Measurements from ENCODE around the gene KCNT1.

KCNT1 gene

DNA sequence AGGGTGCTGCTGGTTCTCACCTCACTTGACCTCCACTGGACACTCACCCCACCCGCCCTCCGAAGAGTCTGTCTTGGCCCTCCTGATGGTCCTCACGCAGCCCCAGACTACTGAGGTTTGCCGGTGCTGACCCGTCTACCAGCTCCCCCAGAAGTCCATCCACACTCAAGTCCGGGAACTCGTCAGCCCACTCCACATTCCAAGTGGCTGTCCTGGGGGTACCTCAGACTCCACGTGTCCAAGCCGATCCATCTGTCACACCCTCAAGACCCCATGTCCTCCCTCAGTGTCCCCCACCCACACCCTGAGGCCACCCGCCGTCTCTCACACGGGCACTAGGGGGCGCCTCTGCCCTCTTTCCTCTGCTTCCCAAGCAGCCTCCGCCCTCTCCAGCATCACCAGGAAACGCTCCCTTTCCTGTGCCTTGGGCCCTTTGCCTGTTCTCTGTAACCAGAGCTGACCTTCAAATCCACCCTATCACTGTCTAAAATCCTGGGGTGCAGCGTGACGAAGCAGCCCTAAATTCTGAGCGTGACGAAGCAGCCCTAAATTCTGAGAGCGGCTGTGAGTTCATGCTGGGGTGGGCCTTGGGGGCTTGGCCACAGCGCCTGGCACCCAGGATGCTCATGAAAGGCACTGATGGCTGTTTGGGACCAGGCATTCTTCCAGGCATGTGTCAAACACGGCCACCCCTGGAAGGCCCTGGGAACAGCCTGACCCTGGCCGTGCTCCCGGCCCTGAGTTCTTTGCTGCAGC is 95.7 kb downstream of the KCNT1 start:
- DNase-seq (ENCODE audit: low read depth in 2 of 2), result peak; percentile 15 to 35

GRCh38 chr9:135798263-135798585 is 96.2 kb downstream of the KCNT1 start:
- DNase-seq (ENCODE audit: low read depth in 2 of 2), result no peak

DNA sequence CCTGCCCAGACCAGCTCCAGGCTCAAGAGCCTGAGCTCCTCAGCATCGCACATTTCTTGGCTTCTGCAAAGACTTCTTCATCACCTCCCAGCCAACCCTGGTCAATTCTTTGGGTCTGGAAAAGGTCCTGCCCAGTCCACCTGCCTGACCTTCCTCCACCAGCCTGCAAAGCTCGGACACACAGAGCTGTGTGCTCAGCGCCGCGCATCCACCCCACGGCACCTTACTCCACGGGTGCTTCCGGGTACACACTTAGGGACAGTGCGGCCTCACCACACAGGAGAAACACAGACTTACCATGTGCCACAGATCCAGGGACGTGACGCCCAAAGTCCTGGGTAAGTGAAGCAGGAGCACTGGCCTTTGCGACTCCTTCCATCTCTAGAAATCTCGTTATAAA is 97.3 kb downstream of the KCNT1 start:
- no peak for DNase-seq (ENCODE audit: low read depth in 2 of 2)

GRCh38 chr9:135801070-135801469 is 99.1 kb downstream of the KCNT1 start:
- DNase-seq (ENCODE audit: low read depth in 2 of 2), result no peak

GRCh38 chr9:135802876-135803419 is 101.0 kb downstream of the KCNT1 start:
- DNase-seq (ENCODE audit: low read depth in 2 of 2), result no peak

DNA sequence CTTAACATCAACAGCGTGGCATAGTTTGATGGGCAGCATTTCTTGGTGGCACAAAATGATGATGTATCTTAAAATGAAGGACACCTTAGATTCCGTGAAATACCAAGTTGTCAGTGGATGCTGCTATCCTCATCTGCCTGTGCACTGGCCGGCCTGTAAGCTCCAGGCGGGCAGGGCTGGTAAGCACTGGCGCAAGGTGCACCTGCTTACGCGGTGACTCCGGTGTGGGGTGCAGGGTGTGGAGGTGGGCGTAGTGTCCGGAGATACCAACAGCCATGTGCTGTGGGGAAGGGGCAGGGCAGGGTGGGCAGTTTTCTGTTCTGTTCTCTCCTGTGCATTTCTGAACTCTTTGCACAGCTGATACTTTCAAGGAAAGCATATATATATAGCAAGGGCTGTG is 101.5 kb downstream of the KCNT1 start:
- DNase-seq (ENCODE audit: low read depth in 2 of 2), result no peak

GRCh38 chr9:135804581-135805421 is 102.8 kb downstream of the KCNT1 start:
- DNase-seq (ENCODE audit: low read depth in 2 of 2), result no peak

DNA sequence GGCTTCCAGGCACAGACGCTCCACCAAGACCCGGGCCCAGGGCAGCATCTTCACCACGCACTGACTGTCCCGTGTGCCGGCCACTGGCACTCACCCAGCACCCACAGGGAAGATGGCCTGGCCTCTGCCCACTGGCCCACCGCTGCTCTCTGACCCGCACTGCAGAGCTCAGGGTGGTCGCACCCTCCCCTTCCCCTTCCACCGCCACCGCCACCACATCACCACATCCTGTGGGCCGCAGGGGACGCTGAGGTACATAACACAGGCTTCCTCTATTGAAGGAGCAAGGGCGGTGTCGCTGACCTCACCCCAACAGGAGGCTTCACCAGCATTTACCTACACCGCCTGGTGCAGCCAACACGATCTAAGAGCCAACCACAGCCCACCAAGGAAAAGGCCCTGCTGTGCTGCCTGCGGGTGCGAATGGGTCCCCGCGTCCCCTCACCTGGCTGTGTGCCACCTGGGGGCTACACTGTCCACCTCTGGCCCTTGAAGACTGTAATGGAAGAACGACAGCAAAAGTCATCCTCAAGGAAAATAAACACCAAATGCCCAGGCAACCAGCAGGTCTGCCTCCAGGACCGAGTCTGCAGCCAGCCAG is 103.5 kb downstream of the KCNT1 start:
- no peak for DNase-seq (ENCODE audit: low read depth in 2 of 2)

DNA sequence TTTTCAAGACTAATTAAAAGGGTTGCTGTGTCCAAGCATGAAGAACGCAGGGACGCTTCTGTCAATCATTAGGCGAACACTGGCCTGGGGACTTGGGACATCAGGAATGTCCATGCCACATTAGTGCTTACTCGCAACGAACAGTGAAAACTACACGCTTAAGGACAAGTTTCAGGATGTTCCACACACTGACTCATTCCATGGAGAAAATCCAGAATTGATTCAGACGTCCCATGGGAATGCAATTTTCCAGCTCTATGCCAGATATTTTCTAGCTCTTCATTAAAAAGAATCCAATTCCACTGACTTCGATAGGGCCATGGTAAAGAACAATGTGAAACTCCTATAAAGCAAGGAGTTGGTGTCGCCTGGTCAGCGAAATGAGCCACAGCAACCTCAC is 107.2 kb downstream of the KCNT1 start:
- DNase-seq (ENCODE audit: low read depth in 2 of 2), result no peak

- no peak for DNase-seq (ENCODE audit: low read depth in 2 of 2)
Measured at GRCh38 chr9:135810806-135811575, 109.0 kb downstream of the KCNT1 start.

- DNase-seq (ENCODE audit: low read depth in 2 of 2), result no peak
Measured at GRCh38 chr9:135811801-135812200, 109.8 kb downstream of the KCNT1 start.

DNA sequence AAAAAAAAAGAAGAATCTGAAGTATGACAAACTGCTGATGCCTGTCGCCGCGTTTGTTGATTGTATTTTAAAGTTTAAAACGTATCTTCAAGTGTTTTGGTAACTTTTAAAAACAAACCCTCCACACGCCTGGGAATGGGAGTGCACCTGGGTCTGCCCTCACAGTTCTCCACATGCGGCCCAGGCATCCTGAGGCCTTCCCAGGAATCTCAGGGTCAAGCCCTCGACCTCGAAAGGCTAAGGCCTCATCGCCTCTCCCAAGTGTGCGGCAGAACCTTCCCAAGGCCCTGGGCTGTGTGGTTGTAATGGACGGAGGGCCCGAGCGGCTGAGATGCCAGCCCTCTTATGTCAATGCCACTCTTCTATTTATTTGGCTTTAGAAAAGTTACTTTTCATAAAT is 111.0 kb downstream of the KCNT1 start:
- DNase-seq (ENCODE audit: low read depth in 2 of 2), result no peak

DNA sequence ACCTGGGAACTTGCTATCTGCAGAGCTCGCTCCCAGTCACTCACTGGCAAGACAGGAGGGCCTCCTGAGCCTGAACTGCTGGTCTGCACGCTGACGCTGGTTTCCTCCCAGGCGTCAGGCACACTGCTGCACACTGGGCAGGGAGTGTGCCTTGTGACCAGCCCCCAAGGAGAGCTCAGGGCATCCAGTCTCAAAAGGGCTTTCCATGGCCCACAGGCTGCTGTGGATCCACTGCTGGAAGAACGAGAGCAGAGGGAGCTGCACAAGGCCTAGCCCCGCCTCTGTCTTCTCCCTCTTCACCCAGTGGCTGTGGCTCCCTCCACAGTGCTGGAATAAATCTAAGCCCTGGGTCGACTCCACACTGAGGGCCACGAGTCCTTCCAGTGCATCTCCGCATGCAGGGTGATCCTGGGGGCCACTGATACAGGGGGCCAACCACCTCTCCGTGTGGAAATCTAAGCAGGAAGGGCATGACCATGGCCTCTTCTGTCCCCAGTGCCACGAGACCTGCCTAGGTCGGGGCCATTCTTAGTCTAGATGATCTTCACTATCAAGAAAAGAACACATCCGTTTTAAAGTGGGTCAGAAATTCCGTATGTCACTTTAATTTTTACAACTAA is 111.8 kb downstream of the KCNT1 start:
- no peak for DNase-seq (ENCODE audit: low read depth in 2 of 2)

DNA sequence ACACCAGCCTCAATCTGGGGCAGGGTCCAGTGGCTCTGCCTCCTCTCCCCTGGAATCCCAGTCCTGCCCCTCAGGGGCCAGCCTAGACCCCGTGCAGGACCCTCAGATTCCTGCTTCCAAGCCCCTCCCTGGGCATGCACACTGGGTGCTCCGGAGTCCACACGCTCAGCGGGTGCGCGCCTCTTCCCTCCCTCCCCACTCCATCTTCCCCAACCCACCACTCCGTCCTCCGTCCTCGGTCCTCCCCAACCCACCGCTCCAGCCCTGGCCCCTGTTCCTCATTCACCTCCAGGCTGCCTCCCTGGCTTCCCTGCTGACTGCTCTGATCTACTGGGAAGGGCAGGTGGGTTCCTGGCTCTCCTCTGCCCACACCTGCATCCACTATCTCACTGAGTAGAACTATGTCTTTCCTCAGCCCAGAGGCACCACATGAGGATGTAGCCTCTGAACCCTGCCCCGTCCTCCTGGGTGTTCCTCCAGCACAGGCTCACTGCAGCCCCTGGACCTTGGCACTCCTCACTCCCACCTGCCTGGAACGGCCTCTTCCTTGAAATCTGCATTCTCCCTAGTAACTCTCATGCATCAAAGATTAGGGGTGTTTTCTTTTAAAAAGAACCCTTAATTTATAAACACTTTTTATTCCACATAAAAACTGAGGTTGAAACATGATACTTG is 112.6 kb downstream of the KCNT1 start:
- no peak for DNase-seq (ENCODE audit: low read depth in 2 of 2)

GRCh38 chr9:135815413-135815812 is 113.4 kb downstream of the KCNT1 start:
- DNase-seq (ENCODE audit: low read depth in 2 of 2), result no peak

GRCh38 chr9:135815830-135816650 is 114.1 kb downstream of the KCNT1 start:
- DNase-seq (ENCODE audit: low read depth in 2 of 2), result peak in 1 of 2 donors; percentile 7

GRCh38 chr9:135816651-135816970 is 114.6 kb downstream of the KCNT1 start:
- DNase-seq (ENCODE audit: low read depth in 2 of 2), result no peak

DNA sequence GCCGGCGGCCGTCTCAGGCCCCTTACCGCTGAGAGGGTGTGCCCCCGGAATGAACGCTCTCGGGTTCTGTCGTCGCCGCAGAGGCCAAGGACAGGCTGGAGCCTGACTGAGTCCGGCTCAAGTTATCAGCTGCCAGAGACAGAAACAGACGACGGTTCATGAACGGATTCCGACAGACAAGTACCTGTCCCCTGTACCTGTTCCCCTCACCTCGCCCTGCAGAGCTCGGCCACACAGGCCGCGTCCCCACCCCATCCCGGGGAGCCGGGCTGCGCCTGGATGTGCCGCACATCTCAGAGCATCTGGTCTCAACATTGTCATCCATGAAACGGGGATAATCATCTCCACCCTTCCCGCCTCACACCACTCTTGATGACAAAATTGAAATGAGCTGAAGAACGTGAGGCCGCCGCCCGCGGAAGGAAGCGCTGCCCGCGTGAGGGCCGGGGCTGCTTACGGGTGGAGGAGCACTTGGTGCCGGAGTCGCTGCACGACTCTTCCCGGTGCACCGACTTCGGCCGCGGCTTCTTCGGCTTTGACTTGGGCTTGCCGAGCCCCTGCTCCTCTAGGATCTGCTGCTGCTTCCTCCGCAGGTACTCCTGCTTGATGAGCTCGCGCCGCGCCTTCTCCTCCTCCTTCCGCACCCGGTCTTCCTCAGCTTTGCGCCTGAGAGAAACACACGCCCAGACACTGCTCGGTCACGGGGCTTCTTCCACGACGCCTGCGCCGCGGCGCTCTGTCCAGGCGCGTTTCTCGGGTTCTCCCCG is 116.1 kb downstream of the KCNT1 start:
- DNase-seq (ENCODE audit: low read depth in 2 of 2), result no peak

DNA sequence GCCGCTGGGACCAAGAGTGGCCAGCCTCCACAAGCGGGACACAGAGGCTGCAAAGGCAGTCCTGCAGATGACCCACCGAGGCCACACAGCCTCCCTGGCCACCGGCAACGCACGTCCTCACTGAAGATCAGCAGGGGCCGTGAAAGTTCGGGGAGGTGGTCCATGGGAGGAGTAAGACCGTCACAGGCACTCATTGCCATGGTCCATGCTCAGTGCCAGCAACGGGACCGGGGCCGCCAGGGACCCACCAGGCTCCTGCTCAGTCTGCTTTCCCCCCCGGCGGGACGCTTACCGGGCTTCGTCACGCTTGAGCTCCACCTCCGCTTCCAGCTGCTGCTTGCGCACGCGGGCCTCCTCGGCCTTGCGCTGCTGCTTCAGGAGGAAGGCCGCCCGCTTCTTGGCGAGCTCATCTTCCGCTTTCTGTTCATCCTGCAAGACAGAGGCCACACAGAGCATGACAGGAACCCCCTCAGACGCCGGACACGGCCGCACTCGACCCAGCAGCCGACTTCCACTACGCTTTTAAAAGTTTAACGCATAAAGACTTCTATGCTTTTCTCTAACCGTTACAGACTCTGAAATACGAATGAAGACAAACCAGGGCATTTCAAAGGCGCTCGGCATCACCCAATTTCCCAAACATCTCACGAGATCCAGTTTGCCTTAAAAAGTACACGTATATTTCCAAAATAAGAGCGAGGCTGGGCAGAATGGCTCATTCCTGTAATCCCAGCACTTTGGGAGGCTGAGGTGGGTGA is 116.9 kb downstream of the KCNT1 start:
- DNase-seq (ENCODE audit: low read depth in 2 of 2), result no peak

Data from stimulated activated CD8-positive, alpha-beta memory T cell treated with anti-CD3 and anti-CD28 coated beads, Interleukin-2, amount 100 ng/mL, for 48 hours (primary cell).